Stromal cell of bone marrow (primary cell): ENCODE measurements around the gene CERS4.
"Not testable (repeated sequence)": the region's sequence is repeated elsewhere in the genome, so short reads cannot be mapped to it uniquely, and the experiment has no call there.

Experiments used
- DNase-seq: peaks from one replicate; pipeline ENCODE4 v3.0.0-alpha.2; 2012; ENCODE audit warnings: low read depth

Gene CERS4

GRCh38 chr19:8208922-8209461 lies at the start of gene CERS4:
TSS of gene CERS4 (plus strand) at chr19:8209370. CDS start at chr19:8251077, 41,707 bp downstream.
- no peak for DNase-seq

- no peak for DNase-seq
These were observed 48.0 kb upstream of the CERS4 start for GRCh38 chr19:8161135-8161646.

DNA sequence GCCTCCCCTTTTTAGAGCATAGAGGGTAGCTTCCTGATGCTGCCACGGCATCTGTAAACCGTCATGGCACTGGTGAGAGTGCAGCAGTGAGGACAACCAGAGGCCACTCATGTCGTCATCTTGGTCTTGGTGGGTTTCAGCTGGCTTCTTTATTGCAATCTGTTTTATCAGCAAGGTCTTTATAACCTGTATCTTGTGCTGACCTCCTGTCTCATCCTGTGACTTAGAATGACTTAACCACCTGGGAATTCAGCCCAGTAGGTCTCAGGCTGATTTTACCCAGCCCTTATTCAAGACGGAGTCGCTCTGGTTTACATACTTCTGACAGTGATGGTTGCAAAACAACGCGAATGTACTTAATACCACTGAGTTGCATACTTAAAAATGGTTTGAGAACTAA lies 45.4 kb upstream of the CERS4 start:
- no peak for DNase-seq

DNA sequence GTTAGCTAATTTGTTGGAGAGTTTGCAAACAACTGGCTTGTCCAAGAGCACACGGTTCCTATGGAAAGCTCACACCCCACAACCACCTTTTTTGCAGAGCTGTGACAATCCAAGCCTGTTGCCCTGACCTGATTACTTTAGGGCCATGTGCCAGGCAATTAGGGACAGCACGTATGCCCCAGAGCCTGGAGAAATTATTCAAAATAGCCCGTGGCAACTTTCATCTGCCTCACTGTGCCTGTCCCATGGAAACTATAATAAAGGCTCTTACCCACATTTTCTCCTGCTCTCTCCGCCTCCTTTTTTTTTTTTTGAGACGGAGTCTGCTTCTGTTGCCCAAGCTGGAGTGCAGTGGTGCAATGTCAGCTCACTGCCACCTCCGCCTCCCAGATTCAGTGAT lies 41.2 kb upstream of the CERS4 start:
- no peak for DNase-seq

GRCh38 chr19:8168537-8168936 lies 40.6 kb upstream of the CERS4 start:
- DNase-seq = no peak

GRCh38 chr19:8174706-8175105 lies 34.5 kb upstream of the CERS4 start:
- DNase-seq = no peak

- DNase-seq = no peak
These were observed 29.2 kb upstream of the CERS4 start for GRCh38 chr19:8180018-8180417.

- DNase-seq = no peak
These were observed 24.9 kb upstream of the CERS4 start for GRCh38 chr19:8184274-8184673.

GRCh38 chr19:8185343-8186068 lies 23.7 kb upstream of the CERS4 start:
- no peak for DNase-seq

GRCh38 chr19:8192221-8192820 lies 16.8 kb upstream of the CERS4 start:
- no peak for DNase-seq

DNA sequence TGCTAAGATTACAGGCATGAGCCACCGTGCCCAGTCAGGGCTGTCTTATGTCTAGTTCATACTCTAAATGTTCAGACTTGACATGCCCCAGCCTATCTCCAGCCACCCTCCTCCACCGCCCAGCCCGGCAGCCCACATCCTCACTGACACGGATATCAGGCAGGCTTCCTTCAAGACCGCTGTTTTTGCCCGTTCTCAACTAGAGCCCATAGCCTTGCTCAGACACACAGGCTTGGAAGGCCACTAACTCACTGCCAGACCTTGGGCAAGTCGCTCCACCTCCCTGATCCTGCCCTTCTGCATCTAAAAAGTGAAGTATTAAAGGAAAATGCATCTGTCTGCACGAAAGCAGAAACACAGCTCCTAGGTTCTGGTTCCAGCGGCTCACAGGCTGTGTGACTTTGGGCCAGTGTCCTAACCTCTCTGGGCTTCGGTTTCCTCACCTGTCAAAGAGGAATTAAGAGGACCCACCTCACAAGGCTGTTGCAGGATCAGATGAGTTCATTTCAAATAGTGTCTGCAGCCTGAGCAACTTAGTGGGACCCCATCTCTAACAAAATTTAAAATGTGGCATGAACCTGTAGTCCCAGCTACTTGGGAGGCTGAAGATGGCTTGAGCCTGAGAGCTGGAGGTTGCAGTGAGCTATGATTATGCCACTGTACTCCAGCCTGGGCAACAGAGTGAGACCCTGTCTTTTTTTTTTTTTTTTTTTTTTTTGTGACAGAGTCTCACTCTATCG lies 14.5 kb upstream of the CERS4 start:
- no peak for DNase-seq

- no peak for DNase-seq
These were observed 12.8 kb upstream of the CERS4 start for GRCh38 chr19:8196271-8196927.

DNA sequence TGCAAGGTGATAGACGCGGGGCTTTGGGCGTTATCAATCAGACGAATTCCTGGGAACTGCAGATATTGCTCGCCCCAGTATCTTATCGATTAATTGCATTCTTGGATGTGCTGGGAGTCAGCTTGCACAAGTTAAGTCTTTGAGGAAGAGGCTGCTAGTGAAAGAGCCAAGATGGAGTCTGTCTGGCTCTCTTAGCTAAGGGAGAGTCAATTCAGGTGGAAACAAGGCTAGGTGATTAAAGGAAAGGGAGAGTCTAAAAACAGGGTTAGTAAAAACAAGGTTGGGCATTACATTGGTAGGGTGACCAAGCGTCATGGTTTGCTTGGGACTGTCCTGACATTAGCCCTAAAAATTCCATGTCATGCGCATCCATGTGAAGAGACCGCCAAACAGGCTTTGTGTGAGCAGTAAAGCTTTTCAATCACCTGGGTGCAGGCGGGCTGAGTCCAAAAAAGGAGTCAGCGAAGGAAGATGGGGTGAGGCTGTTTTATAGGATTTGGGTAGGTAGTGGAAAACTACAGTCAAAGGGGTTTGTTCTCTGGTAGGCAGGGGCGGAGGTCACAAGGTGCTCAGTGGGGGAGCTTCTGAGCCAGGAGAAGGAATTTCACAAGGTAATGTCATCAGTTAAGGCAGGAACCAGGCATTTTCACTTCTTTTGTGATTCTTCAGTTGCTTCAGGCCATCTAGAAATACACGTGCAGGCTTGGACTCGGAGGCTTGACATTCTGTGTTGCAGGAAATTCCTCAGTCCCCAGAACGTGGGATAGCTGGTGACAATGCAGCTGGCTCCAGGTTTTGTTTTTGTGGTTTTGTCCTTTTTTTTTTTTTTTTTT lies 5.7 kb upstream of the CERS4 start:
- not testable (repeated sequence) for DNase-seq

DNA sequence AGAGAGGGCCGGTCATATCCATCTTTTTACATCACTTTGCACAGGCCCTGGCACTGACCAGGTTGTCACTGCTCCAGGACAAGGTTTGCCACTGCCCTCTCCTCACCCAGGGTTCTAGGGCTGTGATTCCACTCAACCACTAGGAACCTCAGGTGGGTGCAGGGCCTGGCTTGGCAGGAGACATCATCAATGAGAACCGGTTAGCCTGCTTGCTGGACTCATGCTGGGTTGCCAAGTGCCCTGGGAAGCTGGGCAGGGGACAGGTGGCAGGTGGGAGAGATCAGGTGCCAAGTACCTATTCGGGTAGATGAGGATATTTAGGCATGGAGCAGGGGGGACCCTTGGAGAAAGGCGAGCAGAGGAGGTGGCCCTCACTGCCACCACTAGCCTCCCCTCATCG lies 4.2 kb upstream of the CERS4 start:
- DNase-seq = no peak

GRCh38 chr19:8206147-8207087 lies 2.8 kb upstream of the CERS4 start:
- no peak for DNase-seq

DNA sequence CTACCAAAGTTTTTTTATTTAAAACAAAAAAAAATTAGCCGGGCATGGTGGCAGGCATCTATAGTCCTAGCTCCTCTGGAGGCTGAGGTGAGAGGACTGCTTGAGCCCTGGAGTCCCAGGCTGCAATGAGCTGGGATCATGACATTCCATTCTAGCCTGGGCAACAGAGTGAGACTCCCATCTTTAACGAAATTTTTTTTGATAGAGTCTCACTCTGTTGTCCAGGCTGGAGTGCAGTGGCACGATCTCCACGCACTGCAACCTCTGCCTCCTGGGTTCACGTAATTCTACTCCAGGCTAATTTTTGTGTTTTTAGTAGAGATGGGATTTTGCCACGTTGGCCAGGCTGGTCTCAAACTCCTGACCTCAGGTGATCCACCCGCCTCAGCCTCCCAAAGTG lies 1.8 kb upstream of the CERS4 start:
- not testable (repeated sequence) for DNase-seq

DNA sequence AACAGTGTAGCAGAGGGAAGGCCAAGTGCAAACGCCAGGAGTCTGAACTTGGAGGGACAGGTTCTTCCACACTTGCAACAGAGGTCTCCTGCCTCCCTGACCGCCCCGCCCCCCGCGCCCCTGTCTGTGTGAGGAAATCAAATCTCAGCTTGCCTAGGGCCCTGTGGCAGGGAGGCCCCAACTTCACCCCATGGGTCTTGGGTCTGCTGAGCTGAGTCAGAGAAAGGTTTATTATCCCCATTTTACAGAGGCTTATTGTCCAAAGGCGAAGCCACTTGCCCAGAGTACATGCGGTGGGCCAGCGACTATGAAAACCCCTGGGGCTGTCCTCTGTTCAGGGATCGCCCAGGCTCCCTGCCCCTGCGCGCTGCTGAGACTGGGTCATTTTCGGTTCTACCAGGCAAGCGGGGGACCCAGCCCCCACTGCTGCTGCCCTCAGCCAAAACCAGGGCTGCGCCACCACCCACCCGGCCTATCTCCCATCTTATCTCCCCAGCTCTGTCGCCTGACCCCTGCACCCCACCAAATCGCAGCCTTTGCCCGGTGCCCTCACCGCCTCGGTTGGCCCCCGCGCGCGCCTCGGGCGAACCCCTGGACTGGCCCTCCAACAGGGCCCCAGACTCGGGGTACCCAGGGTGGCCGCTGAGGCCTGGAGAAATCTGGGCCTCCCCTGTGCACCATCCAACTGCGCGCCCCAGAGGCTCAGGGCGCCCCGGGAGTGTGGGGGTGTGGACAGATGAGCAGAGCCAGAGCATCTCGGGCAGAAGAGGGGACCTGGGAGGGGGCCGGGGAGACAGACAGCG lies 850 bp upstream of the CERS4 start:
- DNase-seq = no peak

- DNase-seq = no peak
These were observed 550 bp downstream of the CERS4 start for GRCh38 chr19:8209462-8210378.
